Measurements from ENCODE around the gene PCP4L1.
"Not testable (repeated sequence)": the region's sequence is repeated elsewhere in the genome, so short reads cannot be mapped to it uniquely, and the experiment has no call there.

Gene PCP4L1

DNA sequence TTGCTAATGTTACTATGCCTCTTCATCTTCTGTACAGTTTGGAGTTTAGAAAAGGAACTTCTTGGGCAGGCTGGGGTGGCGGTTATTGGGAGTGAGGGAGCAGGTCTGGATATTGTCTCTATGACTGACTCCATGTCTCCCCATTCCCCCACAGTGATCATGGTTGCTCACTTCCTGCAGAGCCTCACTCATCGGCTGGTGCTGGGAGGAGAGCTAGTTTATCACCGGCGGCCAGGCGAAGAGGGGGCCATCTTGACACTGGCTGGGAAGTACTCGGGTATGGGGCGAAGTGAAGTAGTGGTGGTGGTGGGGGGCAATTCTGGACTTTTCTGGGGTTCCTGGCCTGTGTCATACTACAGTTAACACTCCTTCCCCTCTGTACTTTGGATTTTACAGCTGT, 30.5 kb upstream of the PCP4L1 start:
- DNase-seq (ENCODE audit: low read depth in 3 of 3, low spot score in 1 of 3): no peak

DNA sequence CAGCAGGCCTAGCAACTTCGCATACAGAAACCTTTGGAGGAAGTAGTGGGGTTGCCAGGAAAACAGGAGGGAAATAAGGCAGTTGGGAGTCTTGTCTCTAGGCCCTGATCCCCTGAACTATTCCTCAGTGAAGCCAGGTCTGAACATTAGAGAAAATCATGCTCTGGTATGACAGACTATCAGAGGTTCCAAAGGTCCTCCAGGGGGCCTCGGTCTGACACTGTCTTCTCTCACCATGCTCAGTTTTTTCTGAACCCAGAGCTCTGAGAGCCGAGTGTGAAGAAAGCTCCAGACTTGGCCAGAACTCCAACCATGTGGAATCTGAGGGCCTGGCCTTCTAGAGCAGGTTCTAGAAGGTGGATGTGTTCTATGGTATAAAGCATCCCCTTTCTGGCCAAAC, 28.6 kb upstream of the PCP4L1 start:
- no peak for DNase-seq (ENCODE audit: low read depth in 3 of 3, low spot score in 1 of 3)

DNA sequence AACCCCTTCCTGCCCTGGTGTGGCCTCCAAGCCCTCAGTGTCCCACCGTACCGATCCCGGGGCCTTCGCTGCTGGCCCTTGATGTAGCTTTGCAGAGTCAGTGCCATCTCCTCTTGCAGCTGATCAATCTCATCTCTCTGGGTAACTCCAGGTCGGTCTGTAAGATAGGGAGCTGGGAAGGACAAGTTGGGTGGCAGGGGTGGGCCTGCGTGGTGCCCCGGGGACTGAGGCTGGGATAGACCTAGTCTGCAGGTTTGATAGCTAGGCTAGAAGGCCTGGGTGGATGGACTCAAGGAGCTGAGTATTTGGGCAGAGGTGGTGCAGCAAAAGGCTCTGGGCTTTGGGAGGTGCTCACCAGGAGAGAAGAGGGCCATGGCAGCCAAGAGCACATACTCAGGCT, 27.8 kb upstream of the PCP4L1 start:
- DNase-seq (ENCODE audit: low read depth in 3 of 3, low spot score in 1 of 3): no peak

DNA sequence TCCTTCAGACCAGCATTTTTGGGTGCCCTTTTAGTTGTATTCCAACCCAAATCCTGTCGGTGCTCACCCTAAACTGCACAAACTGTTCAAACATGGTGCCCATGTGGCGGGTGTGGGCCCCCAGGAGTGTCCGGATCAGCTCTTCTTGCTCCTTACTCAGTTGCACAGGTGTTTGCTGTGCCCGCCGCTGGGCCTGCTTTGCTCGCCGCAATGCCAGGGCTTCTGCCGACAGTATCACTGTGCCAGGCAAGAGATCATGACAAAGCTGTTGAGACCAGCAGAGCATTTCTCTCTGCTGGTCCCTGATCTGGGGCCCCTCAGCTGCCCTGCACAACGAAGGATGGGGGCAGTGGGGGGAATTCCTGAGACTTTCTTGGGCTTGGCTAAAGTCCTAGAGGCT, 25.4 kb upstream of the PCP4L1 start:
- no peak for DNase-seq (ENCODE audit: low read depth in 3 of 3, low spot score in 1 of 3)

DNA sequence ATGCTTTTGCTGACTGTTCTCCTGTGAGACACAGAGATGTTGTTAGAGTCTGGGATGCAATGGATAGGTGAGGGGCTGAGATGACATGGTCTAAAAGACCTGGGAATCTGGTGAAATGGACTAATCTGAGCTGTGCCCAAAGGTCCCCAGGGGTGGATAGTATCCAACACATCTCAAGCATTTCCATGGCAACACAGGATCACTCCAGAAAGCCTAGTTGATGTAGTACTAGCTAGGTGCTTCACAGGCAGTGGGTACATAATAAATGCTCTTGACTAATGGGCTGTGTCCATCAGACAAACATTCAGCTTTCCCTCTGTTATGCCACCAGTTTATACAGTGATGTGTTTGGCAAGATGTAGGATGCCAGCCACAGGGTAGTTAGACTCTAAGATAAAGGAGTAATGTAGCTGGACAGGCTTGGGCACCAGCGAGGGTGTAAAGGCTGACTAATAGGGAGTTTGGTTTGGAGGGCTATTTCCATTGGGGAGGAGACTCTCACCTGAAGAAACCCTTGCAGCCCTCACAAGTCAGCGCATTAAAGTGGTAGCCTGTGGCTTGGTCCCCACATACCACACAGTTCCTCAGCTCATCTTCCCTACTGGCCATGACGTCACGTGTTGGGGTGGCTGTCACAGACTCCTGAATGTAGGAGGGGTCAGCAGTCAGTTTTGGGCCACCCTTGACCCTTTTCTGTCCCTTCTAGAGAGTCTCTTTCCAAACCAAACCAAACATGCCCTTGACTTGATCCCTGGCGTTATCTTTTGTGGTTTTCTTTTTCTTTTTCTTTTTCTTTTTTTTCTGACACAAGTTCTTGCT, 22.4 kb upstream of the PCP4L1 start:
- DNase-seq (ENCODE audit: low read depth in 3 of 3, low spot score in 1 of 3): no peak

DNA sequence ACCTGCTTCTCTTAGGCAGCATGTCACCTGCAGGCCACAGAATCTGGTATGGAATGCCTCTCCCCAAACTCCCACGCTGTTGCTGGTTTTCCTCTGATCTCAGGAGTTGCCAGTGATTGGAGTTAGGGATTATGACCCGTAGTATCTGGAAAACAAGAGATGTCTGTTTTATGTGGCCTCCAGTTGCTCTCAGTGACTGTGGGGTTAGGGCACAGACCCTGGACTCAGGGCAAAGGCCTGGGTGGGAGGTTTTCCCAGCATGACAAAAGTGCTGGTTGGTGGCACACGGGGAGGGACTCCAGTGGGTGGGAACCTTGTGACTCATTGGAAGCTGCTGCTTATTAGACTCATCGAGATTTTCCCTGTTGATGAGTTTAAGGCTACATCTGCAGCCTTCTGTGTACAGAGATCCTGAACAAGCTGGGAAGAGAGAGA, 20.5 kb upstream of the PCP4L1 start, which contains the start of gene NR1I3:
TSS of gene NR1I3 (minus strand) at position 165 of the 435 bp plus-strand sequence. CDS start 1,638 bp downstream, outside the sequence.
- DNase-seq (ENCODE audit: low read depth in 3 of 3, low spot score in 1 of 3): no peak

DNA sequence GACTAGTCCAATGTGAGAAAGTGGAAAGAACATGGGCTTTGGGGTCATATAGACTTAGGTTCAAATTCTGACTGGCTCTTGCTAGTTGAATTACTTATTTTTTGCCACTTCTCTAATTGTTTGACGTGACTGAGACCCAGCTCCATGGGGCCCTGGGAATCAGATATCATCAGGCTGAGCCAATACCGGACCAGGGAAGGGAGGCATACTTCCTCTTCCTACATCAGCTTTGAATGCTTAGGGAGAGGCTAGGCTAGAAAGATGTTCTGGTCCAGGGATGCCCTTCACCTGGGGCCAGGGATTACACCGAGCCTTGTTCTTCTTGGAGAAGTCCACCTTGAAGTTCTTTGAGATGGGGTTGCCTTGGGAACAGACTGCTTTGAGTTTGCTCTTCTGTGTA, 16.9 kb upstream of the PCP4L1 start:
- no peak for DNase-seq (ENCODE audit: low read depth in 3 of 3, low spot score in 1 of 3)

GRCh38 chr1:161242313-161242712, 16.2 kb upstream of the PCP4L1 start:
- DNase-seq (ENCODE audit: low read depth in 3 of 3, low spot score in 1 of 3): no peak

DNA sequence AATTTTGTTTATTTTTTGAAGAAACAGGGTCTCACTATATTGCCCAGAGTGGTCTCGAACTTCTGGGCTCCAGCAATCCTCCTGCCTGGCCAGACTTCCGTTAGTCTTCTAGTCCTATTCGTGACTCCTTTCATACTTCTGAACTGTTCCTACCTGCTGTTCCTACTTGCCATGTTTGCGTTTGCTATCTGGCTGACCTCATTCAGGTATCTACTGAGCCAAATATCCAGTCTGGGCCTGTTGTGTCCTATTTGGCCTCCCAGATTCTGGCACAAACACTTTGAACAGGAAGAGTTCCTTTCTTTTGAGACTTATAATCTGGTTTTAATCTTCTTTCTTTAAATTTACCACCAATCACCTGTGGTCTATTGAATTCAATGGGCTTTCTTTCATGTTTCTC, 13.7 kb upstream of the PCP4L1 start:
- no peak for DNase-seq (ENCODE audit: low read depth in 3 of 3, low spot score in 1 of 3)

DNA sequence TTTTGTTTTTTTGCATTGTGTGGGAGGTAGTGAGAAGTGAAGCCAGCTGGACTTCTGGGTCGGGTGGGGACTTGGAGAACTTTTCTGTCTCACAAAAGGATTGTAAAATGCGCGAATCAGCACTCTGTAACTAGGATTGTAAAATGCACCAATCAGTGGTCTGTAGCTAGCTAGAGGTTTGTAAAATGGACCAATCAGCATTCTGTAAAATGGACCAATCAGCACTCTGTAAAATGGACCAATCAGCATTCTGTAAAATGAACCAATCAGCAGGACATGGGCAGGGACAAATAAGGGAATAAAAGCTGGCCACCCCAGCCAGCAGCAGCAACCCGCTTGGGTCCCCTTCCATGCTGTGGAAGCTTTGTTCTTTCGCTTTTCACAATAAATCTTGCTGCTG, 8.4 kb upstream of the PCP4L1 start:
- not testable (repeated sequence) for DNase-seq (ENCODE audit: low read depth in 3 of 3, low spot score in 1 of 3)

- DNase-seq (ENCODE audit: low read depth in 3 of 3, low spot score in 1 of 3): no peak
Measured at GRCh38 chr1:161250829-161251228, 7.7 kb upstream of the PCP4L1 start.

- DNase-seq (ENCODE audit: low read depth in 3 of 3, low spot score in 1 of 3): no peak
Measured at GRCh38 chr1:161251579-161251978, 7.0 kb upstream of the PCP4L1 start.

DNA sequence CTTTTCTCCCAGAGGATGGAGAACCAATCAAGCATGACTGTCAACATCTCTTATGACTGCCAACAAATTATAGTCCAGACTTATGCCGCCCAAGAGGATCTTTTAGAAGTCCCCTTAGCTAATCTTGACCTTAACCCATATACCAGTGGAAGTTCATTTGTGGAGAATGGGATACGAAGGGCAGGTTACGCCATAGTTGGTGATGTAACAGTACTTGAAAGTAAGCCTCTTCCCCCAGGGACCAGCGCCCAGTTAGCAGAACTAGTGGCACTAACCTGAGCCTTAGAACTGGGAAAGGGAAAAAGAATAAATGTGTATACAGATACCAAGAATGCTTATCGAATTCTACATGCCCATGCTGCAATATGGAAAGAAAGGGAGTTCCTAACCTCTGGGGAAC, 3.2 kb upstream of the PCP4L1 start:
- DNase-seq (ENCODE audit: low read depth in 3 of 3, low spot score in 1 of 3): not testable (repeated sequence)

DNA sequence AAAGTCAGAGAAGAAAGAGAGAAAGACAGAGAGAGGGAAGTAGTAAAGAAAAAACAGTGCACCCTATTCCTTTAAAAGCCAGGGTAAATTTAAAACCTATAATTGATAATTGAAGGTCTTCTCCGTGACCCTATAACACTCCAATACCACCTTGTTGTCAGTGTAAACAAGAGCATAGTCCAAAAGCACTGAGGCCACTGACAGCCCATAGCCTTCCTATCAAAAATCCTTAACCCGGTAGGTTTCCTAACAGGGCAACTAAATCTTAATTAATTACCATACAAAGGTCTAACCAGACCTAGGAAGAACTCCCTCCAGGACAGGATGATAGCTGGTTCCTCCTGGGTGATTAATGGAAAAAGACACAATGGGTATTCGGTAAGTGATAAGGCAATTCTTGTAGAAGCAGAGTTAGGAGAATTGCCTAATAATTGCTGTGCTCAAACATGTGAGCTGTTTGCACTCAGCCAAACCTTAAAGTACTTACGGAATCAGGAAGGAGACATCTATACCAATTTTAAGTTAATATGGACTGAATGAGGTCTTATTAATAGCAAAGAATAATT, 2.5 kb upstream of the PCP4L1 start:
- DNase-seq (ENCODE audit: low read depth in 3 of 3, low spot score in 1 of 3): not testable (repeated sequence)

- DNase-seq (ENCODE audit: low read depth in 3 of 3, low spot score in 1 of 3): not testable (repeated sequence)
Measured at GRCh38 chr1:161257109-161257508, 1.4 kb upstream of the PCP4L1 start.

DNA sequence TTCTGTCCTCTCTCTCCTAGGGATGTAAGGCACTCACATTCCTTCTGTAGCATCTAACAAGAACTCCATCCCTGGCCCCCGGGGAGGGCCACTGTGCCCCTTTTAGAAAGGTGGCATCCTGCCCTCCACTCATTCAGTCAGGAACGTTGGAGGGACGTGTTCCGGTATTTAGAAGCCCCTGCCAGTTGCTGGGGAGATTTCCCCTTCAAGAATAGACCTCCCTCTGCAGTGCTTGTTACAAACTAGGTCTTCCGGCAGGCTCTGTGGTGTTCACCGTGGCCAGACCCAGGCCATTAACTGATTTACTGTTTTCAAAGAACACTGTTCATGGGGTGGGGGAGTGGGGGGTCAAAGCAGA, 779 bp downstream of the PCP4L1 start:
- no peak for DNase-seq (ENCODE audit: low read depth in 3 of 3, low spot score in 1 of 3)

GRCh38 chr1:161259765-161260164, 1.2 kb downstream of the PCP4L1 start:
- DNase-seq (ENCODE audit: low read depth in 3 of 3, low spot score in 1 of 3): no peak

DNA sequence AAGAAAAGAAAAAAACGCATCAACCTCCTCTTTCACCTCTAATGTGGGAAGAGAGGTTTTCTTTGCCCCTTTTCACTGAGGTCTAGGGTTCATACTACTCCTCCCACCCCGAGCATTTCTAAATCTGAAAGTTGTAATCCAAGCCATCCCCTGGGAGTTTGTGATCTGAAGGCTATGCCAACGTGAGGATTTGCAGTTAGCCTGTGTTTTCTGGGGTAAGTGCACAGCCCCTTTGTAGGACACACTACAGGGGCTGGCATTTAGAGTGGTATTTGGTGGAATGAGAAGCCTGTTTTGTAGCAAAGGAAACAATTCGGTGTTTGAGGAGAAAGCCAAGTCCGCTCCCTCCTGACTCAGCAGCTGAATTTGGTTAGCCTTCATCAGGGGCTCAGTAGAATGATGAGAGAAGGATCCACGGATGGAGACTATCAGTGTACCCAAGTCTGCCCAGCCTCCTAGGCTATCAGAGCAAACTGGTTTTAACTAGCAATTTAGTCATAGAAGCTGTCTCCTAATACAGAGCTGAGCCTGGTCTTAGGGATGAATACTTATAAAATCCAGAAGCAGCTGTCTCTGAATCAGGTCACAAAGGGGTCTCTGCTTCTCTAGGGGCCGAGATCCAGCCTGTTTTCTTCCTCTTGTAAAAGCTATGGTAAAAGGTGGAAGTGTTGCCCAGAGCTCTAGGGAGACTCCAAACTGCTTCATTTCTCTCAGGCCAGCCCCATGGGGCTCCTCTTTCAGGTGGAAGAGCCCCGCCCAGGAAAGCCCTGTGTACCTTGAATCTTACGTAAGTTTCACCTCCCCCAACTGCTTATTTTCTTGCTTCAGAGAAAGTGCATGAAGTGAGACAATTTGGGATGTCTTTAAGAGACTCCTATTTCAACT, 2.1 kb downstream of the PCP4L1 start:
- DNase-seq (ENCODE audit: low read depth in 3 of 3, low spot score in 1 of 3): no peak

- DNase-seq (ENCODE audit: low read depth in 3 of 3, low spot score in 1 of 3): no peak
Measured at GRCh38 chr1:161261261-161262235, 3.0 kb downstream of the PCP4L1 start.

- DNase-seq (ENCODE audit: low read depth in 3 of 3, low spot score in 1 of 3): no peak
Measured at GRCh38 chr1:161265305-161265704, 6.8 kb downstream of the PCP4L1 start.

- no peak for DNase-seq (ENCODE audit: low read depth in 3 of 3, low spot score in 1 of 3)
Measured at GRCh38 chr1:161266202-161266601, 7.7 kb downstream of the PCP4L1 start.
